ENCODE data around the gene PLVAP.

The PLVAP gene

DNA sequence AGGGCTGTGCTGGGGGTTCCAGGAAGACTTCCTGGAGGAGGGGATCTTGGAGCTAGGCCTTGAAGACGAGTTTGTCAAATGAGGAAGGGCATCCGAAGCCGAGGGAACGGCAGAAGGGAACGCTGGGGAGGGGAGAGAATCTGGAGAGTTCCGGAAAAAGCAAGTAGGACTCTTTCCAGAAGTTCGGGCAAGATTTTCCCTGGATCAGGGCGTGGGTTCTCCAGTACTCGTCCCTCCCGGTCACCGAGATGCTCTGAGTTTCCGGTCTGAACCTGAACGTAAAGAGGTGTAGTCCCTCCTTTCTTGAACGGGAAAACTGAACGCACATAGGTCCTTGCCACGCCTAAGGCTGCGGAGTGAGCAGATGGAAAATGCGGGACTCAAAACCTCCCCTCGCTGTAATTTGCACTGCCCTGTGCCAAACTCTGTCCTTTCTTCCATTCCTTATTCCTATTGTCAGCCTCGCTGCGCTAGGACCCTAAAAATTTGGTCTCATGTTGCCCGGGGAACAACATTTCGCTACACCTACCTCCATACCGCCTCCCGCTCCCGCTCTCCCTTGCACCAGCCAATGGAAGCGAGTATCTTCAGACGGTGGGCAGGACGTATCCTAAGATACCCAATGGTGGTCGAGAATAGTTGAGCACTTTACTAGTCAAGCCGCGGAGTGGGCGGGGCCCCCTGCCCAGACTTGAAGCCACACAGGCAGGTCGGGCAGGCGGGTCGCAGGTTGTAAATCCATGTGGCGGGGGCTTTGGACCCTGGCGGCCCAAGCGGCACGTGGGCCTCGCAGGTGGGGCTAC, 40.1 kb downstream of the PLVAP start, which contains the start of gene GTPBP3 (continued):
- TF ChIP-seq ZBTB49 (tag by site-specific recombination; IDR thresholded peaks at IDR 0.05; ENCODE audit: low read depth) (no peak), ZFP3 (tag by site-specific recombination; IDR thresholded peaks at IDR 0.05; ENCODE audit: low read depth) (peak; percentile 78), YY2 (tag by site-specific recombination; IDR thresholded peaks at IDR 0.05) (peak; percentile 100), ZNF48 (tag by site-specific recombination; IDR thresholded peaks at IDR 0.05) (no peak), KLF8 (tag by site-specific recombination; IDR thresholded peaks at IDR 0.05) (peak; percentile 100), ZNF548 (tag by site-specific recombination; IDR thresholded peaks at IDR 0.05) (no peak), ZNF555 (tag by site-specific recombination; conservative IDR thresholded peaks at IDR 0.05) (no peak), ZNF19 (tag by site-specific recombination; IDR thresholded peaks at IDR 0.05; ENCODE audit: low read depth) (no peak), ZNF645 (tag by site-specific recombination; IDR thresholded peaks at IDR 0.05) (0 out of 2 replicates have a peak, but pooled peaks have one; percentile 24), KLF7 (tag by site-specific recombination; IDR thresholded peaks at IDR 0.05; ENCODE audit: borderline replicate concordance) (peak; percentile 99), HOXA7 (CRISPR knock-in tag; IDR thresholded peaks at IDR 0.05; ENCODE audit: borderline replicate concordance) (no peak), OVOL3 (tag by site-specific recombination; IDR thresholded peaks at IDR 0.05) (peak; percentile 92), ZNF132 (tag by site-specific recombination; IDR thresholded peaks at IDR 0.05; ENCODE audit: borderline replicate concordance) (no peak), ZNF266 (tag by site-specific recombination; IDR thresholded peaks at IDR 0.05; ENCODE audit: low read depth) (no peak), ZNF155 (tag by site-specific recombination; IDR thresholded peaks at IDR 0.05) (no peak), KLF9 (tag by site-specific recombination; IDR thresholded peaks at IDR 0.05; ENCODE audit: low read depth) (peak; percentile 98), ZNF473 (tag by site-specific recombination; IDR thresholded peaks at IDR 0.05) (no peak), WT1 (tag by site-specific recombination; IDR thresholded peaks at IDR 0.05) (peak; percentile 85), PRDM4 (tag by site-specific recombination; IDR thresholded peaks at IDR 0.05) (peak; percentile 60; the same call in 1 of the 2 replicates), ZNF621 (tag by site-specific recombination; IDR thresholded peaks at IDR 0.05) (no peak), ZNF184 (tag by site-specific recombination; IDR thresholded peaks at IDR 0.05) (peak; percentile 75; the same call in 1 of the 2 replicates), ZNF76 (tag by site-specific recombination; IDR thresholded peaks at IDR 0.05; ENCODE audit: borderline replicate concordance, low read depth) (peak; percentile 92), ZNF658 (tag by site-specific recombination; IDR thresholded peaks at IDR 0.05) (no peak; the same call in 1 of the 2 replicates), ZBTB17 (tag by site-specific recombination; IDR thresholded peaks at IDR 0.05) (peak; percentile 97), ZBTB21 (tag by site-specific recombination; IDR thresholded peaks at IDR 0.05) (peak; percentile 82; the same call in 1 of the 2 replicates), GLI4 (tag by site-specific recombination; IDR thresholded peaks at IDR 0.05) (peak; percentile 89), KLF1 (tag by site-specific recombination; IDR thresholded peaks at IDR 0.05) (peak; percentile 68)
- TF ChIP-seq, protein P1, sequence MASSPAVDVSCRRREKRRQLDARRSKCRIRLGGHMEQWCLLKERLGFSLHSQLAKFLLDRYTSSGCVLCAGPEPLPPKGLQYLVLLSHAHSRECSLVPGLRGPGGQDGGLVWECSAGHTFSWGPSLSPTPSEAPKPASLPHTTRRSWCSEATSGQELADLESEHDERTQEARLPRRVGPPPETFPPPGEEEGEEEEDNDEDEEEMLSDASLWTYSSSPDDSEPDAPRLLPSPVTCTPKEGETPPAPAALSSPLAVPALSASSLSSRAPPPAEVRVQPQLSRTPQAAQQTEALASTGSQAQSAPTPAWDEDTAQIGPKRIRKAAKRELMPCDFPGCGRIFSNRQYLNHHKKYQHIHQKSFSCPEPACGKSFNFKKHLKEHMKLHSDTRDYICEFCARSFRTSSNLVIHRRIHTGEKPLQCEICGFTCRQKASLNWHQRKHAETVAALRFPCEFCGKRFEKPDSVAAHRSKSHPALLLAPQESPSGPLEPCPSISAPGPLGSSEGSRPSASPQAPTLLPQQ (tag by site-specific recombination; IDR thresholded peaks at IDR 0.05): peak; percentile 93
- TF ChIP-seq, protein P2, sequence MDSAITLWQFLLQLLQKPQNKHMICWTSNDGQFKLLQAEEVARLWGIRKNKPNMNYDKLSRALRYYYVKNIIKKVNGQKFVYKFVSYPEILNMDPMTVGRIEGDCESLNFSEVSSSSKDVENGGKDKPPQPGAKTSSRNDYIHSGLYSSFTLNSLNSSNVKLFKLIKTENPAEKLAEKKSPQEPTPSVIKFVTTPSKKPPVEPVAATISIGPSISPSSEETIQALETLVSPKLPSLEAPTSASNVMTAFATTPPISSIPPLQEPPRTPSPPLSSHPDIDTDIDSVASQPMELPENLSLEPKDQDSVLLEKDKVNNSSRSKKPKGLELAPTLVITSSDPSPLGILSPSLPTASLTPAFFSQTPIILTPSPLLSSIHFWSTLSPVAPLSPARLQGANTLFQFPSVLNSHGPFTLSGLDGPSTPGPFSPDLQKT (IDR thresholded peaks at IDR 0.05; ENCODE audit: borderline replicate concordance, low read depth, low read length): peak; percentile 68; the same call in 1 of the 2 replicates
- TF ChIP-seq, protein P3, sequence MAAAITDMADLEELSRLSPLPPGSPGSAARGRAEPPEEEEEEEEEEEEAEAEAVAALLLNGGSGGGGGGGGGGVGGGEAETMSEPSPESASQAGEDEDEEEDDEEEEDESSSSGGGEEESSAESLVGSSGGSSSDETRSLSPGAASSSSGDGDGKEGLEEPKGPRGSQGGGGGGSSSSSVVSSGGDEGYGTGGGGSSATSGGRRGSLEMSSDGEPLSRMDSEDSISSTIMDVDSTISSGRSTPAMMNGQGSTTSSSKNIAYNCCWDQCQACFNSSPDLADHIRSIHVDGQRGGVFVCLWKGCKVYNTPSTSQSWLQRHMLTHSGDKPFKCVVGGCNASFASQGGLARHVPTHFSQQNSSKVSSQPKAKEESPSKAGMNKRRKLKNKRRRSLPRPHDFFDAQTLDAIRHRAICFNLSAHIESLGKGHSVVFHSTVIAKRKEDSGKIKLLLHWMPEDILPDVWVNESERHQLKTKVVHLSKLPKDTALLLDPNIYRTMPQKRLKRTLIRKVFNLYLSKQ (tag by site-specific recombination; IDR thresholded peaks at IDR 0.05; ENCODE audit: borderline replicate concordance): no peak

Measured in HEK293 (cell line).